HG03521 (cell line): ENCODE results near the gene RPH3AL.

ENCODE experiments used
- ATAC-seq: cut with Tn5 transposase; IDR thresholded peaks from one replicate; pipeline ENCODE4 v1.9.1; 2021; ENCODE audit warnings: mild to moderate bottlenecking, moderate library complexity; ENCODE audit not compliant: unreplicated experiment

The RPH3AL gene

GRCh38 chr17:266219-266618 is 86.4 kb downstream of the RPH3AL start:
- ATAC-seq = no peak

GRCh38 chr17:265718-266117 is 86.9 kb downstream of the RPH3AL start:
- ATAC-seq = no peak

GRCh38 chr17:263773-264172 is 88.8 kb downstream of the RPH3AL start:
- no peak for ATAC-seq

- ATAC-seq = no peak
Observed at GRCh38 chr17:263271-263670, 89.3 kb downstream of the RPH3AL start.

- ATAC-seq = no peak
Observed at GRCh38 chr17:261635-262034, 91.0 kb downstream of the RPH3AL start.

- ATAC-seq = no peak
Observed at GRCh38 chr17:260944-261343, 91.7 kb downstream of the RPH3AL start.

- no peak for ATAC-seq
Observed at GRCh38 chr17:260031-260791, 92.4 kb downstream of the RPH3AL start.

GRCh38 chr17:259341-259976 is 93.1 kb downstream of the RPH3AL start:
- ATAC-seq = no peak

- ATAC-seq = no peak
Observed at GRCh38 chr17:258906-259305, 93.7 kb downstream of the RPH3AL start.

GRCh38 chr17:258045-258734 is 94.4 kb downstream of the RPH3AL start:
- no peak for ATAC-seq

GRCh38 chr17:253091-253846 is 99.3 kb downstream of the RPH3AL start:
- no peak for ATAC-seq

- no peak for ATAC-seq
Observed at GRCh38 chr17:252456-252855, 100.2 kb downstream of the RPH3AL start.

GRCh38 chr17:251531-251930 is 101.1 kb downstream of the RPH3AL start:
- no peak for ATAC-seq

- no peak for ATAC-seq
Observed at GRCh38 chr17:250487-251300, 101.9 kb downstream of the RPH3AL start.

- no peak for ATAC-seq
Observed at GRCh38 chr17:249236-249993, 103.2 kb downstream of the RPH3AL start.

- ATAC-seq = no peak
Observed at GRCh38 chr17:248337-249235, 104.0 kb downstream of the RPH3AL start.

- no peak for ATAC-seq
Observed at GRCh38 chr17:247767-248166, 104.8 kb downstream of the RPH3AL start.

GRCh38 chr17:246851-247421 is 105.7 kb downstream of the RPH3AL start:
- ATAC-seq = no peak
